ENCODE results near the gene AGAP6.
"Not testable (repeated sequence)": the region's sequence is repeated elsewhere in the genome, so short reads cannot be mapped to it uniquely, and the experiment has no call there.

- TF ChIP-seq, protein P1, sequence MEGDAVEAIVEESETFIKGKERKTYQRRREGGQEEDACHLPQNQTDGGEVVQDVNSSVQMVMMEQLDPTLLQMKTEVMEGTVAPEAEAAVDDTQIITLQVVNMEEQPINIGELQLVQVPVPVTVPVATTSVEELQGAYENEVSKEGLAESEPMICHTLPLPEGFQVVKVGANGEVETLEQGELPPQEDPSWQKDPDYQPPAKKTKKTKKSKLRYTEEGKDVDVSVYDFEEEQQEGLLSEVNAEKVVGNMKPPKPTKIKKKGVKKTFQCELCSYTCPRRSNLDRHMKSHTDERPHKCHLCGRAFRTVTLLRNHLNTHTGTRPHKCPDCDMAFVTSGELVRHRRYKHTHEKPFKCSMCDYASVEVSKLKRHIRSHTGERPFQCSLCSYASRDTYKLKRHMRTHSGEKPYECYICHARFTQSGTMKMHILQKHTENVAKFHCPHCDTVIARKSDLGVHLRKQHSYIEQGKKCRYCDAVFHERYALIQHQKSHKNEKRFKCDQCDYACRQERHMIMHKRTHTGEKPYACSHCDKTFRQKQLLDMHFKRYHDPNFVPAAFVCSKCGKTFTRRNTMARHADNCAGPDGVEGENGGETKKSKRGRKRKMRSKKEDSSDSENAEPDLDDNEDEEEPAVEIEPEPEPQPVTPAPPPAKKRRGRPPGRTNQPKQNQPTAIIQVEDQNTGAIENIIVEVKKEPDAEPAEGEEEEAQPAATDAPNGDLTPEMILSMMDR (IDR thresholded peaks at IDR 0.05) = not testable (repeated sequence)
- not testable (repeated sequence) for TF ChIP-seq EP300 (IDR thresholded peaks at IDR 0.05; ENCODE audit: low read depth)
Measured at GRCh38 chr10:50055494-50056292, 67.5 kb downstream of the AGAP6 start.
